Liver (tissue), 9 donors: ENCODE results near the gene ARL14EPL. TPM values are rescaled to one million over a fixed set of nuclear protein-coding genes. Genes with fewer than 3 reads are reported as not detected.

Experiments used
- DNase-seq: peaks from one replicate; pipeline ENCODE4 v3.0.0-alpha.2; 2017; ENCODE audit warnings: low spot score
- H3K27ac ChIP-seq, 2 donors: one replicate each; pipeline ENCODE4 v1.7.0; 2013; ENCODE audit warnings: inconsistent platforms in 2 of 2, low read length in 2 of 2, control low read depth in 1 of 2, low read depth in 1 of 2, mild to moderate bottlenecking in 1 of 2
- H3K27me3 ChIP-seq, 4 donors: one replicate each; pipeline versions ENCODE4 v1.6.1 to v1.7.0; 2013; ENCODE audit warnings: low read length in 3 of 4, inconsistent platforms in 1 of 4, mild to moderate bottlenecking in 1 of 4, moderate library complexity in 1 of 4; ENCODE audit not compliant: control insufficient read depth in 4 of 4, insufficient read depth in 4 of 4
- H3K36me3 ChIP-seq, 4 donors: one replicate each; pipeline versions ENCODE4 v1.6.1 to v1.7.0; 2013; ENCODE audit warnings: low read length in 3 of 4, mild to moderate bottlenecking in 3 of 4, low read depth in 1 of 4, moderate library complexity in 1 of 4; ENCODE audit not compliant: control insufficient read depth in 4 of 4, insufficient read depth in 3 of 4
- H3K4me1 ChIP-seq, 4 donors: one replicate each; pipeline versions ENCODE4 v1.6.1 to v1.7.0; 2013; ENCODE audit warnings: low read length in 3 of 4, mild to moderate bottlenecking in 3 of 4, moderate library complexity in 1 of 4; ENCODE audit not compliant: control insufficient read depth in 4 of 4, insufficient read depth in 4 of 4
- H3K4me3 ChIP-seq, 3 donors: one replicate each; pipeline versions ENCODE4 v1.6.1 to v1.7.0; 2013; ENCODE audit warnings: low read length in 3 of 3, control low read depth in 1 of 3, low read depth in 1 of 3, mild to moderate bottlenecking in 1 of 3
- H3K9ac ChIP-seq, 2 donors: one replicate each; pipeline ENCODE4 v1.7.0; 2013; ENCODE audit warnings: low read length in 2 of 2, mild to moderate bottlenecking in 2 of 2, moderate library complexity in 2 of 2, control low read depth in 1 of 2, low read depth in 1 of 2
- H3K9me3 ChIP-seq, 4 donors: one replicate each; pipeline versions ENCODE4 v1.6.1 to v1.7.0; 2013; ENCODE audit warnings: low read length in 3 of 4; ENCODE audit not compliant: control insufficient read depth in 4 of 4
- CTCF ChIP-seq: fragments of 150-350 bp; IDR thresholded peaks from 2 replicates; pipeline ENCODE4 v1.5.1; 2017; ENCODE audit warnings: improper control_type of control experiment, low read depth, low read length; ENCODE audit not compliant: missing input control
- EGR1 ChIP-seq, 2 donors: IDR thresholded peaks; 2 replicates each; pipeline ENCODE4 v1.6.1; 2016 to 2018; ENCODE audit warnings: antibody characterized with exemption in 2 of 2, low read depth in 2 of 2
- FOXA1 ChIP-seq: IDR thresholded peaks from 2 replicates; pipeline ENCODE4 v1.6.1; 2016; ENCODE audit warnings: antibody characterized with exemption
- FOXA2 ChIP-seq: IDR thresholded peaks from 2 replicates; pipeline ENCODE4 v1.6.1; 2016; ENCODE audit warnings: antibody characterized with exemption
- GABPA ChIP-seq, 2 donors: IDR thresholded peaks in 1 of 2; conservative IDR thresholded peaks in 1 of 2; 2 replicates each; pipeline ENCODE4 v1.6.1; 2016; ENCODE audit warnings: antibody characterized with exemption in 2 of 2, mild to moderate bottlenecking in 1 of 2, moderate library complexity in 1 of 2
- HNF4G ChIP-seq: IDR thresholded peaks from 2 replicates; pipeline ENCODE4 v1.6.1; 2016; ENCODE audit warnings: antibody characterized with exemption
- JUND ChIP-seq, 2 donors: IDR thresholded peaks; 2 replicates each; pipeline ENCODE4 v1.6.1; 2016; ENCODE audit warnings: antibody characterized with exemption in 2 of 2
- NR2F2 ChIP-seq: IDR thresholded peaks from 2 replicates; pipeline ENCODE4 v1.6.1; 2016; ENCODE audit warnings: antibody characterized with exemption
- RAD21 ChIP-seq, 2 donors: IDR thresholded peaks; 2 replicates each; pipeline ENCODE4 v1.6.1; 2016; ENCODE audit warnings: antibody characterized with exemption in 2 of 2, mild to moderate bottlenecking in 2 of 2
- RXRA ChIP-seq, 2 donors: IDR thresholded peaks; 2 replicates each; pipeline ENCODE4 v1.6.1; 2017 to 2018; ENCODE audit warnings: antibody characterized with exemption in 2 of 2, mild to moderate bottlenecking in 1 of 2
- SP1 ChIP-seq: IDR thresholded peaks from 2 replicates; pipeline ENCODE4 v1.6.1; 2018; ENCODE audit warnings: antibody characterized with exemption, mild to moderate bottlenecking
- TAF1 ChIP-seq: conservative IDR thresholded peaks from 2 replicates; pipeline ENCODE4 v1.6.1; 2016; ENCODE audit warnings: antibody characterized with exemption, mild to moderate bottlenecking
- YY1 ChIP-seq: IDR thresholded peaks from 2 replicates; pipeline ENCODE4 v1.6.1; 2016; ENCODE audit warnings: antibody characterized with exemption, mild to moderate bottlenecking
- ZBTB33 ChIP-seq: IDR thresholded peaks from 2 replicates; pipeline ENCODE4 v1.6.1; 2016; ENCODE audit warnings: antibody characterized with exemption
- whole genome bisulfite sequencing: extraction: QIAGEN DNeasy Blood & Tissue Kit; methylation state at CpG from one replicate; pipeline ENCODE4 v1.1.7; 2013; 5-methylcytosine and 5-hydroxymethylcytosine counted together
- polyA plus RNA-seq, 2 donors: library from polyadenylated mRNA; stranded (reverse) in 1 of 2; unstranded in 1 of 2; fragments of 200-250 nt in 1 of 2; fragments of >200 nt in 1 of 2; fragmentation: Nextera tagmentation in 1 of 2; extraction: Ambion mirVana in 1 of 2; gene quantifications; one replicate each; pipeline versions ENCODE4 v1.2.1 to v1.2.3, GENCODE V29; 2013 to 2015
- total RNA-seq, 2 donors: library from RNA; depleted of rRNA; stranded (reverse); fragments of >200 nt; gene quantifications; one replicate each; pipeline ENCODE4 v1.2.3, GENCODE V29; 2014
- TF ChIP-seq, protein P1 (sequence below): IDR thresholded peaks from 2 replicates; pipeline ENCODE4 v1.6.1; 2016; ENCODE audit warnings: antibody characterized with exemption, mild to moderate bottlenecking
- donor health status: healthy.
- donor health status: healthy.
- donor health status: healthy.
- donor health status: healthy.
- donor health status: healthy.

Gene ARL14EPL
- total and polyA plus RNA-seq, 4 donors, result not detected

GRCh38 chr5:116058346-116058936, 26.2 kb downstream of the ARL14EPL start (continued):
- no peak for TF ChIP-seq ZBTB33

DNA sequence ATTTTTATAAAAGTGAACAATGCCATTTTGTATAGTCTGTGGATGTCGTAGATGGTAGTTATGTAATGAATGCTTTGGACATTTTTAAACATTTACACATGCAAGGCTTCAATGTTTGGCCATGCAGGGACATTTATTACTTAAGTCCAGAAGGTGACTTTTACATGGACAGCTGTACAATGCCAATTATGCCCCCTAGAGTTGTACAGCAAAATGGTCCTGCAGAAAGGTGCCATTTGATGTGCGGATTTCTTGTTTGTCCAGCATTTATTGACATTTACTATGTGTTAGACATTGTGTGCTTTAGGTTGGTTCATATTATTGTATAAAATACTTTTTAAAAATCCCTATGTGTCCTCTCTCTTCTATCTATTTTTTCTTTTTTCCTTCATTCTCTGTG, 30.1 kb downstream of the ARL14EPL start:
- Histone ChIP-seq H3K27ac (no peak overlapping the region), H3K9me3 (no peaks in the 10 kb centered on the region), H3K4me1 (no peaks in the 10 kb centered on the region), H3K4me3 (no peak overlapping the region), H3K9ac (no peak overlapping the region), H3K36me3 (no peaks in the 10 kb centered on the region), H3K27me3 (no peaks in the 10 kb centered on the region)
- DNase-seq, result no peak
- TF ChIP-seq YY1, result no peak
- no peak for TF ChIP-seq FOXA2
- TF ChIP-seq RAD21 (IDR thresholded peaks at IDR 0.05), result no peak
- no peak for TF ChIP-seq RXRA (IDR thresholded peaks at IDR 0.05)
- no peak for TF ChIP-seq EGR1 (IDR thresholded peaks at IDR 0.05; ENCODE audit: low read depth in 2 of 2)
- 75% methylated on average over 2 of the region's 2 CpGs for WGBS

GRCh38 chr5:116063950-116064349, 31.7 kb downstream of the ARL14EPL start:
- H3K4me1 ChIP-seq, result no peaks in the 10 kb centered on the region
- no peak for TF ChIP-seq ZBTB33
- TF ChIP-seq NR2F2, result no peak
- TF ChIP-seq FOXA1, result no peak
- TF ChIP-seq YY1, result no peak
- TF ChIP-seq GABPA (IDR thresholded peaks at IDR 0.05 in 1 of 2, conservative IDR thresholded peaks at IDR 0.05 in 1 of 2), result no peak
- TF ChIP-seq SP1, result no peak
- TF ChIP-seq RXRA (IDR thresholded peaks at IDR 0.05), result no peak
- no peak for TF ChIP-seq CTCF
- no peak for TF ChIP-seq EGR1 (IDR thresholded peaks at IDR 0.05; ENCODE audit: low read depth in 2 of 2)
- no peak for TF ChIP-seq RAD21 (IDR thresholded peaks at IDR 0.05)
- no peak for TF ChIP-seq HNF4G
- no peak for TF ChIP-seq JUND (IDR thresholded peaks at IDR 0.05)
- TF ChIP-seq, protein P1, sequence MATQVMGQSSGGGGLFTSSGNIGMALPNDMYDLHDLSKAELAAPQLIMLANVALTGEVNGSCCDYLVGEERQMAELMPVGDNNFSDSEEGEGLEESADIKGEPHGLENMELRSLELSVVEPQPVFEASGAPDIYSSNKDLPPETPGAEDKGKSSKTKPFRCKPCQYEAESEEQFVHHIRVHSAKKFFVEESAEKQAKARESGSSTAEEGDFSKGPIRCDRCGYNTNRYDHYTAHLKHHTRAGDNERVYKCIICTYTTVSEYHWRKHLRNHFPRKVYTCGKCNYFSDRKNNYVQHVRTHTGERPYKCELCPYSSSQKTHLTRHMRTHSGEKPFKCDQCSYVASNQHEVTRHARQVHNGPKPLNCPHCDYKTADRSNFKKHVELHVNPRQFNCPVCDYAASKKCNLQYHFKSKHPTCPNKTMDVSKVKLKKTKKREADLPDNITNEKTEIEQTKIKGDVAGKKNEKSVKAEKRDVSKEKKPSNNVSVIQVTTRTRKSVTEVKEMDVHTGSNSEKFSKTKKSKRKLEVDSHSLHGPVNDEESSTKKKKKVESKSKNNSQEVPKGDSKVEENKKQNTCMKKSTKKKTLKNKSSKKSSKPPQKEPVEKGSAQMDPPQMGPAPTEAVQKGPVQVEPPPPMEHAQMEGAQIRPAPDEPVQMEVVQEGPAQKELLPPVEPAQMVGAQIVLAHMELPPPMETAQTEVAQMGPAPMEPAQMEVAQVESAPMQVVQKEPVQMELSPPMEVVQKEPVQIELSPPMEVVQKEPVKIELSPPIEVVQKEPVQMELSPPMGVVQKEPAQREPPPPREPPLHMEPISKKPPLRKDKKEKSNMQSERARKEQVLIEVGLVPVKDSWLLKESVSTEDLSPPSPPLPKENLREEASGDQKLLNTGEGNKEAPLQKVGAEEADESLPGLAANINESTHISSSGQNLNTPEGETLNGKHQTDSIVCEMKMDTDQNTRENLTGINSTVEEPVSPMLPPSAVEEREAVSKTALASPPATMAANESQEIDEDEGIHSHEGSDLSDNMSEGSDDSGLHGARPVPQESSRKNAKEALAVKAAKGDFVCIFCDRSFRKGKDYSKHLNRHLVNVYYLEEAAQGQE, result no peak
- TF ChIP-seq TAF1, result no peak
- no peak for TF ChIP-seq FOXA2
- no peak overlapping the region for H3K27ac ChIP-seq
- WGBS, result 89% methylated on average over 3 of the region's 3 CpGs
- no peaks in the 10 kb centered on the region for H3K36me3 ChIP-seq
- DNase-seq, result no peak
- no peak overlapping the region for H3K9ac ChIP-seq
- H3K4me3 ChIP-seq, result no peak overlapping the region
- H3K27me3 ChIP-seq, result no peaks in the 10 kb centered on the region
- H3K9me3 ChIP-seq, result no peaks in the 10 kb centered on the region
